ENCODE measurements around the gene LRRC42.

The LRRC42 gene

DNA sequence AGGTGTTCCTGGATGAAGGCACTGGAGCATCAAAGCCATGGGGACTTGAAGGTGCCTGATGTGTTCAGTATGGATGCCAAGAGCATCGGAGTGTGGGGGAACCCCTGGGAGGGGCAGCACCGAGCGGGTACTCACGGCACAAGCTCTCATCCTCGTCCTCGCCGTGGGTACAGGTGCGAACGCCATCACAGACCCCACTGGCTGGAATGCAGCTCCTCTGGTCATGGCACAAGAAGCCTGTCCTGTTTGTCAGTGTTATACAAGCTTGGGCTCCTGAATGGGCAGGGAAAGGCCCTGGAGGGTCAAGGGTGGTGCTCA, 65.8 kb downstream of the LRRC42 start:
- no peaks in the 10 kb centered on the region for H3K36me3 Mint-ChIP-seq (ENCODE audit: low read depth)
- intact Hi-C loops (cut with micrococcal nuclease) = no loop called here

DNA sequence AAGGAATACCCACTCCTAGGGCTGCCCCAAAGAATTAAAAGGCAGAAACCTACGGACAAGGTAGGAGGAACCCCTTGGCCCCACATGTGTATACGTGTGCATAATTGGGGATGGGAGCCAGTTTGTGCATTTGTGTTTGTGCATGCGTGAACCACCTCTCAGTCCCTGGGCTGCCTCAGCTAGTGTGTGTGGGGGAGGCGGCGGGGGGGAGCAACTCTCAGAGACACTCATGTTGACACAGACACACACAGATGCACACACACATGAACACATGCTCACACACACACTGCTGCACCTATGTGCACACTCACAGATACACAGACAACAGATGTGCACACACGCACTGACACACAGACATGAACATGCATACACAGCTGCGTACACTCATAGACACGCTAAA, 66.7 kb downstream of the LRRC42 start:
- Mint-ChIP-seq H3K4me3 (no peak overlapping the region), H3K4me1 (ENCODE audit: low read depth) (no peaks in the 10 kb centered on the region), H3K27me3 (peaks cover 4% of the 10 kb centered on the region), H3K9me3 (no peaks in the 10 kb centered on the region), H3K36me3 (ENCODE audit: low read depth) (no peaks in the 10 kb centered on the region), H3K27ac (no peak overlapping the region)
- intact Hi-C loops (cut with micrococcal nuclease) = no loop called here

More for the DNA sequence above, 65.8 kb downstream of the LRRC42 start:
- Mint-ChIP-seq H3K4me1 (ENCODE audit: low read depth) (no peaks in the 10 kb centered on the region), H3K4me3 (no peak overlapping the region), H3K27ac (no peak overlapping the region), H3K9me3 (no peaks in the 10 kb centered on the region), H3K27me3 (peaks cover 1% of the 10 kb centered on the region)

DNA sequence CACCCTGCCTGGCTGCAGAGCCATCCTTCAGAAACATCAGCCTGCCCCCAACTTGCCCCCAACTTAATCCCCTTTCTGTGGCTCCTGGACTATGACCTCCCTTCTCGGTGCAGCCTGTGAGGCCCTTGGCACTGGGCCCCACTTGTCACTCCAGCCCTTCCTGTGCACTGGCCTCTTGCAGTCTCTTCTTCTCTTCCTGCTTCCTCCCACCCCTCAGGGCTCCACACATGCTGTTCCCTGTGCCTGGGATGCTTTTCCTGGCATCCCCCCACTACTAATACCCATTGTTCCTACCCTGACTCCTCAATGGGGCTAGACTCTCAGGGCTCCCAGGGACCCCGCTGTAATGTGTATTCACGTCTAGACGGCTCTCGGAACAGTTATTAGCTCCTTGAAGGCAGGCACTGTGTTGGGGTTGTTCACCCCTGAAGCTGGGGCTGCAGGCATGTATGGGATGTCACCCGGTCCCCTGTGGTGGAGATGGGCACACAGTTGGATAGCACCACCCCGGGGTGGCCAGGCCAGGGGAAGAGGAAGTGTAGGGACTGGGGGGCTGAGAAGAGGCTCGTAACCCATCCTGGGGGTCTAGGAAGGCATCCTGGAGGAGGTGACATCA, 67.4 kb downstream of the LRRC42 start:
- H3K4me3 Mint-ChIP-seq = no peak overlapping the region
- no peaks in the 10 kb centered on the region for H3K4me1 Mint-ChIP-seq (ENCODE audit: low read depth)
- H3K9me3 Mint-ChIP-seq = no peaks in the 10 kb centered on the region
- no peaks in the 10 kb centered on the region for H3K36me3 Mint-ChIP-seq (ENCODE audit: low read depth)
- peaks cover 4% of the 10 kb centered on the region for H3K27me3 Mint-ChIP-seq
- intact Hi-C loops (cut with micrococcal nuclease) = no loop called here
- no peak overlapping the region for H3K27ac Mint-ChIP-seq

DNA sequence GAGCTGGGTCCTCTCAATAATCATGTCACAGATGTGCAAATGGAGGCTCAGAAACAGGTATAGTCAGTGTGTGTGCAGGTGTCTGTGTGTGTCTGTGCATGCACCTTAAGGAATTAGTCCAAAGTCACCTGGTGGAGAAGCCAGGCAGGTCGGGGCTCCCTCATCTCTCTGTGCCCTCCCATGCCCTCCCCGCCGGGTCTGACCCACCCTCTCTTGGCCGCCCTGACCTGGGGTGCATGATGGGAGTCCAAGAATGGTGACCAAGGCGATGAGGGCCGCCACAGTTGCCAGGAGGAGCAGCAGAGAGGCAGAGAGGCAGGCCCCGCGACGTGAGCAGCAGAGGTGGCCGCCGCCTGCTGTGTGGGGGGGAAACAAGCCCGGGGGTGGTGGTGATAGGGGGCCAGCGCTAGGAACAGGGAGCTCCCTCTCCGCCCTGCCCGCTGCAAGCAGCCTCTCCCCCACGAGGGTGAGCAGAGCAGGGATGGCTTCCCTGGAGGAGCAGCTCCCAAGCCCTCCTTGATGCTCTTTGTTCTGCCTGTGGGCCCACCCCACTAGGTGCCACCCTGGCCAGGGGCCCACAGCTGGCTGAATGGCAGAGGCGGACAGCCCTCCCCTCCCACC, 68.0 kb downstream of the LRRC42 start:
- no peaks in the 10 kb centered on the region for H3K4me1 Mint-ChIP-seq (ENCODE audit: low read depth)
- intact Hi-C loops (cut with micrococcal nuclease) = no loop called here
- H3K27me3 Mint-ChIP-seq = peaks cover 4% of the 10 kb centered on the region
- H3K27ac Mint-ChIP-seq = no peak overlapping the region
- H3K36me3 Mint-ChIP-seq (ENCODE audit: low read depth) = no peaks in the 10 kb centered on the region
- H3K9me3 Mint-ChIP-seq = no peaks in the 10 kb centered on the region
- H3K4me3 Mint-ChIP-seq = no peak overlapping the region

DNA sequence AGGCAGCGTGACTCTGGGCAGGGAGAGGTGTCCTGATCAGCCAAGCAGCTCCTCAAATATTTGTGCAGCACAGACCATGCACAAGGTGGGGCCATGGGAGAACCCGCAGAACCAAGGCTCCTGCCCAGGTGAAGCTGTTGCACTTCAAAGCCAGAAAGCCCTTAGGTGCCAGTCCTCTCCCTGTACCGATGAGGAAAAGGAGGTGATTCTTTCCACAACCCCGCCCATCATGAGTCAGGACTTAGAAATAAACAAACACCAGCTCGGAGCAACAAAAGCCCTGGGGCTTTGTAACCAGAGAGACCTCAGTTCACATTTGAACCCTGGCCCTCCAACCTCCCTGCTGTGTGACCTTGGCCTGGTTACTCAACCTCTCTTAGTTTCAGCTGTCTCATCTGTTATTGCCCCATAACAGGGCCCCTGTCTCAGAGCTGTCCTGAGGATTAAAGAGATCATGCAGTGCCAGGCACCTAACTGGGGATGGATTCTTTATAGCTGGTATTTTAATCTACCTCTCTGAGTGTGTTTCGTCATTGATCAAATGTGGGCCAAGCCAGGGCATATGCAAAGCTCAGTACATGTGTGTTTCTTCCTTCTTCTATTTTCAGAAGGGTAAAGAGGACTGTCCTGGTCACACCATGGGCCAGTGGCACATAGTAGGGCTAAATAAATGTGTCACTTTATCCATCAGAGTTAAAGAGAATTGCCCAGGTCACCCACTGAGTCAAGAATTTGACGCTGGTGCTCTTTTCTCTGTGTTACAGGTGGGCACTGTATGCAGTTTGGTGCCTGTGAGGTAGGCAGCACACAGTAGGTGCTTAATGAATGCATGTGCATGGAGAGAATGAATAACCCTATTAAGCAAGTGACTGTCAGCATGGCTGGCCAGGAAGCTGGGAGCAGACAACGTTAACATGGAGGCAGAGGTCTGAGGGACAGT, 70.5 kb downstream of the LRRC42 start:
- Mint-ChIP-seq H3K36me3 (ENCODE audit: low read depth) (no peaks in the 10 kb centered on the region), H3K4me3 (no peak overlapping the region), H3K27me3 (peaks cover 2% of the 10 kb centered on the region), H3K9me3 (no peaks in the 10 kb centered on the region), H3K27ac (no peak overlapping the region), H3K4me1 (ENCODE audit: low read depth) (no peaks in the 10 kb centered on the region)
- intact Hi-C loops (cut with micrococcal nuclease) = no loop called here

Data from dendritic cell treated with granulocyte-macrophage colony-stimulating factor and Interleukin-4, amounts not matched to agents 40 ng/mL and 50 ng/mL, for 4 days (primary cell).